Esophagus muscularis mucosa (tissue), 4 donors: ENCODE measurements around the gene PHLDB1. TPM values are rescaled to one million over a fixed set of nuclear protein-coding genes. Genes with fewer than 3 reads are reported as not detected.

ENCODE experiments used
- DNase-seq: peaks from one replicate; pipeline ENCODE4 v3.0.0-alpha.2; 2017; ENCODE audit errors: extremely low spot score
- H3K27ac ChIP-seq, 4 donors: fragments of 200-600 bp; sonication (generic); replicated peaks in 1 of 4; 1 replicate in 3 of 4; 2 replicates in 1 of 4; pipeline ENCODE4 v1.5.1; 2016 to 2019; ENCODE audit warnings: mild to moderate bottlenecking in 1 of 4
- H3K27me3 ChIP-seq, 4 donors: fragments of 200-600 bp; sonication (generic); one replicate each; pipeline versions ENCODE4 v1.5.1 to v1.6.0; 2016 to 2019
- H3K36me3 ChIP-seq, 4 donors: fragments of 200-600 bp; sonication (generic); one replicate each; pipeline ENCODE4 v1.5.1; 2016 to 2019
- H3K4me1 ChIP-seq, 4 donors: fragments of 200-600 bp; sonication (generic); one replicate each; pipeline ENCODE4 v1.5.1; 2016 to 2019
- H3K4me3 ChIP-seq, 4 donors: fragments of 200-600 bp; sonication (generic); 1 replicate in 2 of 4; 2 replicates in 2 of 4; pipeline ENCODE4 v1.5.1; 2016 to 2019; ENCODE audit warnings: mild to moderate bottlenecking in 4 of 4, moderate library complexity in 1 of 4
- H3K9me3 ChIP-seq, 4 donors: fragments of 200-600 bp; sonication (generic); 1 replicate in 3 of 4; 2 replicates in 1 of 4; pipeline ENCODE4 v1.5.1; 2016 to 2019
- CTCF ChIP-seq, 3 experiments: fragments of 200-600 bp in 2 of 3; fragments of 450-650 bp in 1 of 3; sonication (generic) in 2 of 3; IDR thresholded peaks; one replicate each; pipeline ENCODE4 v1.5.1; 2017 to 2019; ENCODE audit warnings: antibody characterized with exemption in 3 of 3, mild to moderate bottlenecking in 2 of 3, moderate library complexity in 1 of 3
- EP300 ChIP-seq: sonication (generic); formaldehyde crosslinking; IDR thresholded peaks from one replicate; pipeline ENCODE4 v1.6.1; 2017; ENCODE audit warnings: antibody characterized with exemption
- POLR2A ChIP-seq: fragments of 450-650 bp; IDR thresholded peaks from one replicate; pipeline ENCODE4 v1.6.1; 2017; ENCODE audit warnings: antibody characterized with exemption, moderate library complexity, mild to moderate bottlenecking, low read depth
- POLR2AphosphoS5 ChIP-seq, 2 donors: sonication (generic); formaldehyde crosslinking; IDR thresholded peaks; one replicate each; pipeline ENCODE4 v1.6.1; 2017; ENCODE audit warnings: antibody characterized with exemption in 2 of 2
- WGBS: methylation state at CpG from one replicate; pipeline ENCODE4 v1.1.5; 2018; 5-methylcytosine and 5-hydroxymethylcytosine counted together
- intact Hi-C: fragments of 100-400 bp; cut with DNase I; formaldehyde crosslinking; loops from one replicate; pipeline ENCODE4 v1.15.1; 2023
- total RNA-seq, 4 donors: library from RNA; depleted of rRNA; stranded (reverse); fragments of >200 nt; gene quantifications; one replicate each; pipeline versions ENCODE4 v1.1.0 to v1.2.1, GENCODE V29; 2016

The PHLDB1 gene
- total RNA-seq, 4 donors from 2014 or later, result 62.6 to 92.2 (median 78.9) TPM

- DNase-seq, result no peak
- Histone ChIP-seq H3K4me3 (peak overlapping the region; percentile 58 to 69 (median 62)), H3K27ac (peak overlapping the region; percentile 87 to 92 (median 88)), H3K27me3 (no peaks in the 10 kb centered on the region), H3K36me3 (peaks cover 12 to 47% (median 38%) of the 10 kb centered on the region in 4 donors), H3K9me3 (no peaks in the 10 kb centered on the region), H3K4me1 (peaks cover 57 to 84% (median 72%) of the 10 kb centered on the region in 4 donors)
- intact Hi-C loops, result no loop called here
- 18% methylated on average over 2 of the region's 9 CpGs for WGBS
- no peak for TF ChIP-seq CTCF (IDR thresholded peaks at IDR 0.05)
- peak; percentile 45 to 56 for TF ChIP-seq POLR2AphosphoS5 (IDR thresholded peaks at IDR 0.05)
These were observed 15.2 kb downstream of the PHLDB1 start for GRCh38 chr11:118622376-118623268.

- peak overlapping the region; percentile 87 to 92 (median 88) for H3K27ac ChIP-seq
These were observed 15.8 kb downstream of the PHLDB1 start for GRCh38 chr11:118623269-118623655.

GRCh38 chr11:118625036-118625690, 17.7 kb downstream of the PHLDB1 start:
- Histone ChIP-seq H3K27me3 (no peaks in the 10 kb centered on the region), H3K4me3 (no peak overlapping the region), H3K4me1 (peaks cover 57 to 81% (median 67%) of the 10 kb centered on the region in 4 donors), H3K27ac (peak overlapping the region in 2 of 4 donors; percentile 36 to 47), H3K9me3 (no peaks in the 10 kb centered on the region), H3K36me3 (peaks cover 16 to 64% (median 55%) of the 10 kb centered on the region in 4 donors)
- intact Hi-C loops, result no loop called here
- no peak for DNase-seq
- no peak for TF ChIP-seq CTCF (IDR thresholded peaks at IDR 0.05)
- no peak for TF ChIP-seq EP300
- no peak for TF ChIP-seq POLR2A
- no peak for TF ChIP-seq POLR2AphosphoS5 (IDR thresholded peaks at IDR 0.05)
- 90% methylated on average over 2 of the region's 6 CpGs for WGBS

More at GRCh38 chr11:118623269-118623655, 15.8 kb downstream of the PHLDB1 start:
- peaks cover 11 to 47% (median 39%) of the 10 kb centered on the region in 4 donors for H3K36me3 ChIP-seq
- DNase-seq, result no peak
- no peaks in the 10 kb centered on the region for H3K27me3 ChIP-seq
- TF ChIP-seq POLR2A, result no peak
- TF ChIP-seq EP300, result no peak
- no peak for TF ChIP-seq POLR2AphosphoS5 (IDR thresholded peaks at IDR 0.05)
- WGBS, result 48% methylated on average over 4 of the region's 4 CpGs
- no peak overlapping the region for H3K4me3 ChIP-seq
- intact Hi-C loops, result no loop called here
- peaks cover 59 to 84% (median 70%) of the 10 kb centered on the region in 4 donors for H3K4me1 ChIP-seq
- H3K9me3 ChIP-seq, result no peaks in the 10 kb centered on the region

GRCh38 chr11:118625976-118626375, 18.6 kb downstream of the PHLDB1 start:
- Histone ChIP-seq H3K9me3 (no peaks in the 10 kb centered on the region), H3K4me3 (no peak overlapping the region), H3K36me3 (peaks cover 16 to 69% (median 59%) of the 10 kb centered on the region in 4 donors), H3K27ac (no peak overlapping the region), H3K4me1 (peaks cover 49 to 73% (median 64%) of the 10 kb centered on the region in 4 donors), H3K27me3 (no peaks in the 10 kb centered on the region)
- intact Hi-C loops, result no loop called here
- DNase-seq, result no peak
- TF ChIP-seq POLR2A, result no peak
- TF ChIP-seq CTCF (IDR thresholded peaks at IDR 0.05), result no peak
- TF ChIP-seq POLR2AphosphoS5 (IDR thresholded peaks at IDR 0.05), result no peak
- no peak for TF ChIP-seq EP300
- 89% methylated on average over 2 of the region's 2 CpGs for WGBS

- no peak overlapping the region for H3K27ac ChIP-seq
These were observed 20.2 kb downstream of the PHLDB1 start for GRCh38 chr11:118627566-118627965.

More at GRCh38 chr11:118627566-118627965, 20.2 kb downstream of the PHLDB1 start:
- Histone ChIP-seq H3K9me3 (no peaks in the 10 kb centered on the region), H3K27me3 (no peaks in the 10 kb centered on the region), H3K4me1 (peaks cover 46 to 67% (median 55%) of the 10 kb centered on the region in 4 donors), H3K4me3 (no peak overlapping the region), H3K36me3 (peaks cover 16 to 84% (median 74%) of the 10 kb centered on the region in 4 donors)
- intact Hi-C loops, result no loop called here
- 92% methylated on average over 4 of the region's 10 CpGs for WGBS
- TF ChIP-seq POLR2AphosphoS5 (IDR thresholded peaks at IDR 0.05), result no peak
- no peak for TF ChIP-seq EP300
- TF ChIP-seq POLR2A, result no peak
- TF ChIP-seq CTCF (IDR thresholded peaks at IDR 0.05), result no peak
- DNase-seq, result no peak
